PC-3 (cell line): ENCODE measurements around the gene AQP4.

Experiments
- CTCF ChIP-seq: fragments of 300-600 bp; sonication (generic); conservative IDR thresholded peaks from 2 replicates; pipeline ENCODE4 v1.5.1; 2017; ENCODE audit warnings: antibody characterized with exemption, low read depth, mild to moderate bottlenecking, low read length
- EZH2 ChIP-seq: fragments of 300-600 bp; sonication (generic); IDR thresholded peaks from one replicate; pipeline ENCODE4 v1.6.1; 2017; ENCODE audit warnings: antibody characterized with exemption, mild to moderate bottlenecking, low read length; ENCODE audit not compliant: unreplicated experiment

- TF ChIP-seq CTCF (no peak), EZH2 (no peak)
Observed at GRCh38 chr18:26863122-26863879, 2.2 kb downstream of the AQP4 start.
